GM21381 (cell line): ENCODE data around the gene MRPS9.

Experiments used
- ATAC-seq: cut with Tn5 transposase; IDR thresholded peaks from one replicate; pipeline ENCODE4 v1.9.1; 2021; ENCODE audit warnings: mild to moderate bottlenecking, moderate library complexity; ENCODE audit not compliant: unreplicated experiment

MRPS9 gene

DNA sequence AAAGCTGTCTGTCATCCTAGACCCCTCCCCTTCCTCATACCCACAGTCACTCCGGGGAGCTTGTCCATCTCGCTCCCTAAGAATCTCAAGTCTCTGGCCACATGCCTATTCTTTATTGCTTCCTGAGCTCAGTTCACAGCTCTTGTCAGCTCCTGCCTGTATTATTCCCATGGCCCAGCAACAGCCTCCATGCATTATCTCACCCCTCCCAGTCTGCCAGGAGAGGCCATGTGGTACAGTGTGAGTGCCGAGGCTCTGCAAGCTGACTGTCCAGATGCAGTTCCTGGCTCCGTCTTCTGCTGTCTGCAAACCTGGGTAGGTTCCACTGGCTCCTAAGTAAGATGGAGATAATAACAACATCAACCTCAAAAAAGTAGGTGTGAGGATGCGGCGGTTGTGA is 79.7 kb downstream of the MRPS9 start:
- no peak for ATAC-seq

DNA sequence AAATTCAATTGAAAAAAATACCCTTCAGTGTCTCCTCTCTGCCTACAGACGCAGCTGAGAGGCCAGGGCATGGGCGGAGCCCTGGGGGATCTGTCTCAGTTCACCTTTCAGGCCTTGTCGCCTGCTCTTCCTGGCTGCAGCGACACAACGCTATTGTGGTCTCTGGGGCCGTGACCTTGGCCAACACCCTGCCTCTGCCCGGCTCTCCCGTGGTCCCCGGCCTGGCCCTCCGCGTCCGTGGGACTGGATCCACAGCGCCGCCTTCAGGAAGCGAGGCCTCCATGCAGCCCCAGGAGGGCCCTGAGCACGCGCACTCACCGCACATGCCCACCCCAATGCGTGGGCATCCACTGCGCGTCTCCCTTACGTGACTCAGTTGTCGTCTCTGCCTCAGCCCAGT is 81.1 kb downstream of the MRPS9 start:
- no peak for ATAC-seq

DNA sequence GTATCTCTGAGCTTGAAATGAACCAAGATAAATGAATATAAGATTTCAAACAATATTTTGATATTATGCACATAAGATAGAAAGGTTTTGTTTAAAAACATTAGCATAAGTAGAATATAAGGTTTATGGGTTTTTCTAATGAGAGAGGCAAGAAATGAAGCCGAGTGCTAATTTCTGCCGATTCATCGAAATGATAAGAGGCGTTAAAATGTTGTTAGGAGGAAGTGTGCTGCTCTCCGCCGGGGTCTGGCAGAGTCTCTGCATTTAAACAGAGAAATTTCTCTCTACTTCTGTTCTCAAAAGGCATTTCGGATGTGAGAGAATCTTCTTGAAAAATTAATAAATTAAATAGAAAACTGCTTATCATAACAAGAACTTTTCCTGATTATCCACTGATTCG is 83.6 kb downstream of the MRPS9 start:
- no peak for ATAC-seq

DNA sequence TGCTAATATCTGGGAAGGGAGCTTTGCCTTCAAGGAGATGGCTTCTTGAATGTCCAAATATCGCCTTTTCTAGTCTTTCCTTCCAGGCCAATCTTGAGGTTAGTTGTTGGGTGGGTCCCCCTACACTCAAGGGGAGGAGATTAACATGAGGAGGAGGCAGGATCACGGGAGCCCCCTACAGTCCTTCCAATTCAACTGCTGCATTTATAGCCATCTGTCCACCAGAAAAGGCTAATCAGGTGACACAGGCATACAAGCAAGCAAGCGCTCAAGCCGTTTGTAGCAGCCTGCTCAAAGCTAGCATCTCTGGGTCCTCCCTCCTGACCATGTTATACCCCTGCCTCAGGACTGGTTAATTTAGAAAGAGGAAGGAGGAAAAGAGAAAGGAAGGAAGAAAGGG is 87.6 kb downstream of the MRPS9 start:
- ATAC-seq = no peak

DNA sequence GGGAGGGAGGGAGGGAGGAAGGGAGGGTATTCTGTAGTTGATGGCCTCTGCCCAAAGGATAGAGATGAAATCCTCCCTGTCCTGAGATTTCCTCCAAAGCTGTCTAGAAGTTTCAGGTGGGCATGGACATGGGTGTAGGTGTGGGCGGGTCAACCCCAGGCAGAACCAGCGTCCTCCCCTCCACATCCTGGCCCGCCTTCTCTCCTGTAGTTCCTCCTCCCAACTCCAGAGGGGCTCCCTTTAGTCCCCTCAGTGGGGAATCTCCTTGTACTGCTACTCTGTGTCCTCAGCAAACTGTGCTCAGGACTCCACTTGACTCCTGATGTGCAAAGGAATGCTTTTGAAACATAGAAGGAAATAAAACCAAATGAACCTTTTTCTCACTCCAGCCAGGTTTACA is 88.1 kb downstream of the MRPS9 start:
- ATAC-seq = no peak

DNA sequence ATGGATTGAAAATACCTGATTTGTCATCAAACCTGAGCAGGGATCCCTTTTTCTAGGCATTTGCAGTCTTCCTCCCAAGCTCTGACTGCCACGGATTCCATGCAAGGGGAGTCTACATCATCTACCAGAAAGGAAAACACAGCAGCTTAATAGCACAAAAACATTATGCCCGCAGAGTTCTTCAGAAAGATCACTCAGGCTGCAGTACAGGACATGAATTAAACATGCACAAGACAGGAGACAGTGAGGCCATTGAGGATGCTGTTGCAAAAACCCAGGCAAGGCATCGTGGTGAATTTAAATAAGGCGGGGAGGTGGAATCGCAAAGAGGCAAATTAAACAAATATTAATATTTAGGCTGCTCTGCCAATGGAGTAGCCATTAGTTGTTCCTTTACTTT is 88.5 kb downstream of the MRPS9 start:
- no peak for ATAC-seq

DNA sequence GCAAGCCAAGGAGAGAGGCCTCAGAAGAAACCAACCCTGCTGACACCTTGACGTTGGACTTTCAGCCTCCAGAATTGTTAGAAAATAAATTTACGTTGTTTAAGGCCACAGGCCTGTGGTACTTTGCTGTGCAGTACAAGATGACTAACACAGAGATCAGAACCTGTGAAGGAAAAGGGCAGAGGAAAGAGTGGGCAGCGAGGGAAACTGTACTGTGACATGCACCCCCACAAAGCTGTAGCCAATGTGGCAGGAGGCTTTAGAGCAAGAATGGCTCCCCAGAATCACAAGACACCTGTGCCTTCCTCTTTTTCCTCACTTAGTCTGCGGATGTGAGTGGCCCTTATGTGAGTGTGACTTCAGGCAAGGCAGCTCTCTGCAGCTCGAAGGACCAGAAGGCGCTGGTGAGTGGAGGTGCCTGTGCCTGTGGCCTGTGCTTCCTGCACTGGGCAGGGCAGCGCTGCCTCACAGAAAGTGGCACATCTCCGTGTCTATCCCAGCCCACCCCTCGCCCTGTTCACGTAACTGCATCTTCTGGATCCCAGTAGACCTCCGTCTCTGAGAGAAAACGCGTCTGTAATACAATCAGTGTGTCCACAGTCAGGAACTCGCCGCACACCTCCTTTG is 89.5 kb downstream of the MRPS9 start:
- ATAC-seq = no peak

DNA sequence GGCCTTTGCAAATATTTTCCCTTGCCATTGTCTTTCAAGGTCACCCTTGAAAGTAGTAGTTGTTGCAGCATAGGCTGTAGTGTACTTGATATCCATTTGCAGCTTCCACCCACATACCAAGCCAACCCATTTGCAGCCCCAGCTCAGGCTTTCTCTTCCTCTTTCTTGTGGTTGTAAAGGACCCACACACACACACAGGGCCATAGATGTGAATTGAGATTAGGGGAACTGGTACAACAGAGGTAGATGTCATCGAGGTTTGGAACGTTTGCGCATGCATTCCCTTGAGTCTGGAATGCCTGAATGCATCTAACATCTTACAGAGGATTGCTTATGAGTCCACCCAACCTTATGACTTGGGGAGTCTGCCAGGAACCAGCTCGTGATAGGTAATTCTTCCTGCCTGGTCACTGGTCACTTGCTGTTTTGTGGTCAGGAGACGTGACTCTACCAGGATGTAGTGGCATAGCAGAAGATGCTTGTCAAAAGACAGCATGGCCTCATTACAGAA is 91.9 kb downstream of the MRPS9 start:
- peak; percentile 99 for ATAC-seq

DNA sequence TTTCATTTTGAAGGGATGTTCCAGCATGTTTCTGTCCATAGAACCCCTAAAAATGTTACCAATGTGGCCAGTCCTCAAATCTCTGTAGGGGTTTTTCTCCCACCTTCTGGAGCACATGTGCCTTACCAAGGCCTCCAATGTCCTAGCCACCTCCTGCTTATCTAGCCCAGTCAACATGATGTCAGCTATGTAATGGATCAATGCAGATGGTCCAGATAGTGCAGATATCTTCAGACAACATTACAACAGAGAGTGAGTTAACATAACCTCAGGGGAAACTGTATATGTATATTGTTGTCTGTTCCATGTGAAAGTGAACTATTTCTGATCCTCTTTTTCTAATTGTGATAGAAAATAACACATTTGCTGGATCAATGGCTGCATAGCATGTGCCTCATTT is 92.7 kb downstream of the MRPS9 start:
- ATAC-seq = no peak

DNA sequence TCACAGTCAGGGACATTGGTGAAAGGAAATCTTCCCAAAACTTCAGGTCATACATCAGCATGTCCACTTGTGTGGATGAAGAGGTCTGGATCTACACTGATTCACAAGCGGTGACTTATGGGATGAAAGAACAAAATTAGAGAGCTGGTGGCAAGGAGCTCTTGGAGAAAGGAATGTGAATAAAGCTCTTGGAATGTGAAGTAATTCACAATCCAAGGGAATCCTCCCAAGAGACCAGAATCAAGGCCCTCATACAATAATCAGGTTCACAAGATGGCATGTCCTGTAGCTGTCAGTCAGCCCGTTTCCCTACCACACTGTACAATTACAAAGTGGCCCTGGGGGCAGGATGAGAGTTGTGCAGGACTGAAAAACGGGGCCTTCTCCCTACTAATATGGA is 96.2 kb downstream of the MRPS9 start:
- ATAC-seq = no peak

DNA sequence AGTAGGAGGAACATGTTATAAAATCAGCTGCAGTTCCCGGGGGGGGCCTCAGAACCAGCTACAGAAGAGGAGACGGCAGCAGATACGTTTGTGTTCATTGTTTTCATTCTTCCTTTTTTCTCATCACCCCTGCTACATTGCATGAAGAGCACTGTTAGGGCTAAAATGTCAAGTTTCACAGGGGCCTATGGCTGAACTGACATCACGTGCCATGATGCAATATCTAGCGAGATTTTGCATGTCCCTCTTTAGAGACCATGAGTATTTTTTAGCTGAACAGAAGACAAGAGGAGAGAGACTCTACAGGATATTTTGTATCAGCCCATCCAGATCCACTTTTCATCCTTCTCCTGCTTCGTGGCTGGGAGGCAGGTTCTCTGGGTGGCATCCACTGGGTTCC is 97.6 kb downstream of the MRPS9 start:
- no peak for ATAC-seq

DNA sequence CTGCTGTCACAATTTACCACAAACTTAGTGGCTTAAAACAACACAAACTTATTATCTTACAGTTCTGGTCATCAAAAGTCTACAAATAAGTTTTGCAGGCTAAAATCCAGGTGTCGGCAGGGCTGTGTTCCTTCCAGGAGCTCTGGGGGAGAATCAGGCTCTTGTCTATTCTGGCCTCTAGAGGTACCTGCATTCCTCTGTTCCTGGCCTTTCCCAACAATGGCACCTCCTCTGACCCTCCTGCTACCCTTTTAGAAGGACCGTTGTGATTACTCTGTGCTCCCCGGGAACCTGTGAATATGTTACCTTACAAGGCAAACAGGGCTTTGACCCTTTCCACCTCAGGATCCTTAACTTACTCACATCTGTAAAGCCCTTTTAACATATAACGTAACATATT is 98.5 kb downstream of the MRPS9 start:
- ATAC-seq = no peak

DNA sequence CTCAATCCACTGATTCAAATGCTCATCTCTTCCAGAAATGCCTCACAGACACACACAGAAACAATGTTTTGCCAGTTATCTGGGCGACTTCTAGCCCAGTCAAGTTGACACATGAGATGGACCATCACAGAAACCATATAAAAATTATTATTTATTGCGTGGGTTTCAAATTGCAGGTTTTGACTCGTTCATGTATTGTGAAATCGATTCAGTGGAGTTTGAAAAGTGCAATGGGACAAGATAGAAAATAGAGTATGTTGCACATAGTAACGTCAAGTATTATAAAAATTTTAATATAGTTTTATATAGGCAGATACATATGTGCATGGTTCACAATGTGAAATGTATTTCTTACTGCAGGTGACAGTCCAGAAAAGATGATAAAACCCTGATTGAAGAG is 100.8 kb downstream of the MRPS9 start:
- ATAC-seq = no peak

DNA sequence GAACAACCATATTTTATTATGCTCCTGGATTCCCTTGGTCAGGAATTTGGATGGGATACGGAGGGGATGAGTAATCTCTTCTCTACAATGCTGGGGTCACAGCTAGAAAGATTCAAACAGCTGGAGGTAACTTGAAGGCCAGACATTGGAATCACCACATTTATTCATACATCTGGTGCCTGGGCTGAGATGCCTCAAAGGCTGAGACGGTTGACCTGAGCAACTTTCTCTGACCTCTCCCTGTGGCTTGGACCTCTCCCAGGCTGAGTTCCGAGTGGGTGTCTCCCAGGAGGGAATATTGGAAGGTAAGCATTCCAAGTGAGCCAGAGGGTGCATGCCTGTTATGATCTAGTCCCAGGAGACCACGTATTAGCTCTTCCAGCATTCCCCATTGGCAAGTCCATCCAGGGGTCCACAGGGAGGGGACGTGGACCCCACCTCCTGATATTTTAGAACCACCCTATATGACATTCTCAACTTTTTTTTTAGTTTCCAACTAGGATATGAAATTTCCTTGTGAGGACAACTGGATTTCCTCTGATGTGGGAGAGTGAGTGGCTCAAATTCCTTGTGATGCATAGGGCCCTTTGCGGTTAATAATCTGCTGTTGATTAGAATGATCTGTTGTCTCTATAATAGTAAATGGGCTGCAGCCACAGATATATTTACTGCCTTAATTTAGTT is 101.8 kb downstream of the MRPS9 start:
- ATAC-seq = no peak

DNA sequence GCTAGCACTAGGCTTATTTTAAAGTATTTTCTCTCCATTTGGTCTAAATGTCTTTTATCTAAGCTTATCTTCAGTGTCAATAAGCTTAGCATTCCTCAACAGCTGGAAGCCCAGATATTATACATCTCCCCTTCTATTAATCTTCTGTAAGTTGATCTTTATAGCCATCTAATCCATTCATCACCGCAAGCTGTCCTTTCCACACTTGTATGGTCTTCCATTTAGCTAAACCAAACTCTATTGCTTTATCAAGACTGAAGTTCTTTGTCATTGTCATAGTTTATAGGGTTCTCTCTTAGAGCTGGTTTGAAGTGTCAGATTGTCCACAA is 102.3 kb downstream of the MRPS9 start:
- ATAC-seq = no peak

DNA sequence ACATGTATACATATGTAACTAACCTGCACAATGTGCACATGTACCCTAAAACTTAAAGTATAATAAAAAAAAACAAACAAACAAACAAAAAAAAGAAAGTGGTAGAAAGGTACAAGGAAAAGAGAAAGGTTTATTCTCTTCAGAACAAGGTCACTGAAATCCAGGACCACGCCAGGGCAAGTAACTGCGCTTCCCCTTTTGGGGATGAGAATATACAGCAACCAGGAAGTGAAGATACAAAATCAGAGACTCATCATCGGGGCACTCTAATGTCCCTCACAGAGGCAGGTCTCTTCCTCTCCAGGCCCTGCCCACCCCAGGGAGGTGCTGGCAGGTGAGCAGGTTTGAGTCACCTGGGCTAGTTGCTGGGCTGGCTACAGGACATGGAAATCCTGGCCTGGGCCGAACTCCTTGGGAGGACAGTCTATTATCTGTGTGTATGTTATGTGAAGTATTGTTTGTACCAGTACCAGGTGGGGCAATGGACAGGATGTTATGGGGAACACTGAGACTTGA is 103.3 kb downstream of the MRPS9 start:
- ATAC-seq = no peak

DNA sequence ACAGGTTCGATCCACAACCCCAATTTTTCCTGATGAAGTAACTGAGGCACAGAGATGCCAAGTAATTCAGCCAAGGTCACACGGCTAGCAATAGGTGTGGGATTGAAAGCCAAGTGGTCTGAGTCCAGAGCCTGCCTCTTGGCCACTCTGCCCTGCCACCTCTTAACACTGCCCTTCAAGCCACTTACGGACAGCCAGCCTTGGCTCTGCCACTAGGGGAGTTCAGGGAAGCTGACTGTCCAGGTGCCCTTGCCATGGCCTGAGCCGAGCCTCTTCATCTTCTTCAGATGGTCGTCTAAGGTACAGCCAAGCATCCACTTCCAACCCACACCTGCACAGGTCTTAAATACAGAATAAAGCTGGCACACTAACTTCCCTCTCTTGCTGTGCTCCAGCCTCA is 104.4 kb downstream of the MRPS9 start:
- no peak for ATAC-seq

DNA sequence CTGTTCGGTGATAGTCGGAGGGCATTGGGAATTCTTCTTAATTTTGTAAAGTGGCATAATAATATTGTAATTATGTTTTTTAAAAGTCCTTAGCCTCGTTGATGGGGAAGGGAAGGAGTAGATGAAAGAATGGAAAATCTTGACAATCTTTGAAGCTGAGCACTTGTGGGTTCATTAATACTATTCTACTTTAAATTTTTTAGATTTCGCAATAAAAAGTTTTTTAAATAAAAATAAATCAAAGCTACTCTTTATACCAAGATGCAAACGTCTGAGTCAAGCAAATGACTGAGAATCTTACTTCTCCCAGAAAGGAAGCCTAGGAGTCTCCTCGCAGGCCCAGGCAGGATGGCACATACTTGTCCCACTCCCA is 105.2 kb downstream of the MRPS9 start:
- ATAC-seq = no peak

DNA sequence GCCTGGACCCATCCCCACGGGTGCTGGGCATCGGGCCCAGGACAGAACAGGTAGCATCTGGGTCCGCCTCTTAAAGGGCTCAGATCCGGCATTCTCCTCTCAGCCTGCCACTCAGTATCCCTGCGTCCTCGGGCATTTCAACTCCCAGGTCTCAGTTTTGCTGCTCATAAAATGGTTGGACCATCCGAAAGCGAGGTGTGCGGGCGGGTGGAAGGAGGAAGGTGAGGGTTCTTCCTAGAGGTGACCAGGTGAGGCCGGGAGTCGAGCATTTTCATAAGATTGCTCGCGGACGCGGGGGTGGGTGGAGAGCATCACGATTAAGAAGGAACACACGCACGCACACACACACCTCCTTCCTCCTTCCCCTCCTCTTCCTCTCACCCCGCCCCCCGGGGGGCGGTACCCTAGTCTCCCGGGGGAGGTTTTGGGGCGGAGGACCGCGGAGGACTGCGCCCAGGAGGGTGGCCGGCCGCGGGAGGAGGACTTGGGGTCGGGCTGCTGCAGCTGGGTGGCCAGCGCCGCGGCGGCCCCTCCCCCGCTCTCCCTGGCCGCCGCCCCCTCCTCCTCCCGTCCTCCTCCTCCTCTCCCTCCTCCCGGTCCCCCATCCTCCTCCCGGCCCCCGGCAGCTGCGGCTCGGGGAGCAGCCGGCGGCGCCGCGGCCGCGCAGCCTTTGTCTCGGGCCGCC is 105.7 kb downstream of the MRPS9 start:
- no peak for ATAC-seq

DNA sequence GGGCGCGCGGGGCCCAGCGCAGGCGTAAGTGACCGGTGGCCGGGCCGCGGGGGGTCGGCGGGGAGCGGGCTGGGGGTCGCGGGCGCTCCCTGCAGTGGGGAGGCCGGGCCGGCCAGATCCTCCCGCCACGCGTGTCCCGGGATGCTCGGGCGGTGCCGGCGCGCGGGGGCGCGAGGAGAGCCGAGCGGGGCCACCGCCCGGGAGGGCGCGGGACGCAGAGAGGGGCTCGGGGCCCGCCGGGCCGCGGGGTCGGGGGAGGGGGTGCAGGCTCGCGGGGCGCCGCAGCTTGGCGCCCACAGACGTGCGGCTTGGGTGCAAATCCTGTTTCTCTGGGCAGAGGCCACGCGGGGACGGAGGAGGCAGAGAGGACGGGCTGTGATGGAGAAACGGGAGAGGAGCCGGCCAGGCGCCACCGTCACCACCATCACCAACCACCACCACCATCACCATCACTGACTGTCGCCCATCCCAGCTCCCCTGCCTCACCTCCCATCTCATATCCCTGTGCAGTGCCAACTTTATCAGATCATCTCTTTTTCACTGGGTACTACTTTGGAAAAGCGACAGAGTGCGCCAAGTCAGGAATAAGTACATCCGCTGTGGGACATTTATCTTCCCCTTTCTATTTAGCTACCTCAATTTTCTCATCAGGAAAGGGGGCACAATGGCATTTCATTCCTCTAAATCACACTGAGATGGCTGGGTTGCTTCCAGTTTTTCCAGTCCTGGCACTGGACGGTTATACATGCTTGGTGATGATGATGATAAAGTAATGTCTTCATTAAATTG is 106.5 kb downstream of the MRPS9 start:
- ATAC-seq = no peak

DNA sequence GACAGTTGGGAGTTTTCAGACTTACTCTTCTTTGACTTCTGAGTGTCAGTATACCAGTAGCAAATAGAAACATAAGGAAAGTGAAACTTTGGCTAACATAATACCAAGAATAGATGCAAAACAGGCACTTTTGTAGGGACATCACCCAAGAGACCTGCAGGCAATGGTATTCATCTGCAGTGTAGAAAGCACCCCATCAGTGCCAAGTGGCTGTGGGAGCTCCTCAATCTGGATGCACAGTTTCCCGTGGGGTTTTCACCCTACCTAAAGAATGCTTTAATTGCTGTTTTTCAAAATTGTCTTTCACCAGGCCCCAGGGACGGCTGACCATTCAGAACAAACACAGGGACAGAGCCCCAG is 107.1 kb downstream of the MRPS9 start:
- no peak for ATAC-seq

DNA sequence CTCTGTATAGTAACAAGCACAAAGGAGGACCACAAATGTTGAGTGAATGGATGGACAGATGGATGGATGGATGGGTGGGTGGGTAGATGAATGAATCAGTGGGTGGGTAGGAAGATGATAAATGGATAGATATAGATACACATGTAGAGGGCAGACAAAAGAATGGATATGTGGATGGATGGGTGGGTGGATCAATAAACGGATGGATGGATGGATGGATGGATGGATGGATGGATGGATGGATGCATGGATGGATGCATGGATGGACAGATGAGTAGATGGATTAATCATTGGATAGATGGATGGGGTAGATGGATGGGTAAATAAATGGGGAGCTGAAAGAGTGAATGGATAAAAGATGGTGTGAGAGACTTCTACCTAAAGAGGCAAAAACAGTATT is 111.4 kb downstream of the MRPS9 start:
- ATAC-seq = no peak
